Measurements from ENCODE around the gene ARMC2. TPM values are rescaled to one million over a fixed set of nuclear protein-coding genes. Genes with fewer than 3 reads are reported as not detected.
"Not testable (repeated sequence)": the region's sequence is repeated elsewhere in the genome, so short reads cannot be mapped to it uniquely, and the experiment has no call there.

ARMC2 gene
- total RNA-seq, 2 experiments from 2014 or later = 10.0 to 10.2 TPM

GRCh38 chr6:108875161-108875555, 26.9 kb downstream of the ARMC2 start:
- ChIA-PET POLR2A (interaction anchor here (0.6 kb wide), 1 partner anchor 29 kb away, joined by 4 read pairs; no protein-coding TSS in a partner anchor), CTCF (interaction anchor here (0.6 to 0.9 kb wide), 2 partner anchors 9 to 133 kb away, joined by 3 read pairs; no protein-coding TSS in a partner anchor)
- Mint-ChIP-seq H3K36me3 (ENCODE audit: low read depth) (peaks cover 64% of the 10 kb centered on the region), H3K9me3 (peaks cover 12% of the 10 kb centered on the region), H3K4me1 (peaks cover 66% of the 10 kb centered on the region), H3K4me3 (peak overlapping the region; percentile 57), H3K27me3 (peaks cover 3% of the 10 kb centered on the region), H3K27ac (peak overlapping the region; percentile 94)
- DNase-seq = no peak

GRCh38 chr6:108877046-108877751, 29.0 kb downstream of the ARMC2 start:
- POLR2A ChIA-PET = no interaction called here
- Mint-ChIP-seq H3K4me1 (peaks cover 57% of the 10 kb centered on the region), H3K27ac (no peak overlapping the region), H3K27me3 (peaks cover 8% of the 10 kb centered on the region), H3K36me3 (ENCODE audit: low read depth) (peaks cover 65% of the 10 kb centered on the region), H3K4me3 (no peak overlapping the region), H3K9me3 (peaks cover 20% of the 10 kb centered on the region)
- DNase-seq = no peak
- CTCF ChIA-PET = interaction anchor here (1.0 to 1.1 kb wide), 2 partner anchors 25 to 39 kb away, joined by 3 read pairs; no protein-coding TSS in a partner anchor

- POLR2A ChIA-PET = no interaction called here
- Mint-ChIP-seq H3K27ac (no peak overlapping the region), H3K4me1 (peaks cover 51% of the 10 kb centered on the region)
Observed at GRCh38 chr6:108878942-108879341, 30.7 kb downstream of the ARMC2 start.

GRCh38 chr6:108883172-108883571, 35.0 kb downstream of the ARMC2 start:
- Mint-ChIP-seq H3K4me1 (peaks cover 30% of the 10 kb centered on the region), H3K27ac (peak overlapping the region; percentile 48), H3K36me3 (ENCODE audit: low read depth) (peaks cover 48% of the 10 kb centered on the region), H3K9me3 (peaks cover 23% of the 10 kb centered on the region), H3K4me3 (no peak overlapping the region), H3K27me3 (peaks cover 13% of the 10 kb centered on the region)
- POLR2A ChIA-PET = no interaction called here
- CTCF ChIA-PET = interaction anchor here (1.2 to 1.4 kb wide), 2 partner anchors 32 to 39 kb away, joined by 3 read pairs; no protein-coding TSS in a partner anchor
- no peak for DNase-seq

More at GRCh38 chr6:108878942-108879341, 30.7 kb downstream of the ARMC2 start:
- no peak overlapping the region for H3K4me3 Mint-ChIP-seq
- peaks cover 66% of the 10 kb centered on the region for H3K36me3 Mint-ChIP-seq (ENCODE audit: low read depth)
- CTCF ChIA-PET = no interaction called here
- DNase-seq = no peak
- peaks cover 28% of the 10 kb centered on the region for H3K9me3 Mint-ChIP-seq
- H3K27me3 Mint-ChIP-seq = peaks cover 8% of the 10 kb centered on the region

- Mint-ChIP-seq H3K36me3 (ENCODE audit: low read depth) (peaks cover 38% of the 10 kb centered on the region), H3K9me3 (peaks cover 21% of the 10 kb centered on the region), H3K4me1 (peaks cover 30% of the 10 kb centered on the region), H3K4me3 (no peak overlapping the region), H3K27ac (no peak overlapping the region), H3K27me3 (peaks cover 14% of the 10 kb centered on the region)
- DNase-seq = no peak
- ChIA-PET CTCF (interaction anchor here (1.0 to 1.2 kb wide), 2 partner anchors 18 to 313 kb away, joined by 3 read pairs; no protein-coding TSS in a partner anchor), POLR2A (no interaction called here)
Observed at GRCh38 chr6:108884211-108885059, 36.2 kb downstream of the ARMC2 start.

GRCh38 chr6:108888052-108888451, 39.8 kb downstream of the ARMC2 start:
- Mint-ChIP-seq H3K4me3 (no peak overlapping the region), H3K9me3 (peaks cover 3% of the 10 kb centered on the region), H3K36me3 (ENCODE audit: low read depth) (peaks cover 11% of the 10 kb centered on the region), H3K27ac (no peak overlapping the region), H3K4me1 (peaks cover 13% of the 10 kb centered on the region), H3K27me3 (peaks cover 20% of the 10 kb centered on the region)
- ChIA-PET CTCF (no interaction called here), POLR2A (no interaction called here)
- DNase-seq = no peak

GRCh38 chr6:108888745-108889144, 40.5 kb downstream of the ARMC2 start:
- ChIA-PET POLR2A (no interaction called here), CTCF (no interaction called here)
- no peak for DNase-seq
- no peaks in the 10 kb centered on the region for H3K9me3 Mint-ChIP-seq
- H3K4me1 Mint-ChIP-seq = peaks cover 12% of the 10 kb centered on the region
- peaks cover 20% of the 10 kb centered on the region for H3K27me3 Mint-ChIP-seq
- no peak overlapping the region for H3K27ac Mint-ChIP-seq
- H3K36me3 Mint-ChIP-seq (ENCODE audit: low read depth) = peaks cover 8% of the 10 kb centered on the region
- no peak overlapping the region for H3K4me3 Mint-ChIP-seq

- H3K36me3 Mint-ChIP-seq (ENCODE audit: low read depth); DNase-seq; H3K27ac Mint-ChIP-seq; H3K4me3 Mint-ChIP-seq; H3K9me3 Mint-ChIP-seq; POLR2A ChIA-PET: not testable (repeated sequence)
- CTCF ChIA-PET = interaction anchor here (0.6 kb wide), 1 partner anchor 81 kb away, joined by 3 read pairs; no protein-coding TSS in a partner anchor
- Mint-ChIP-seq H3K4me1 (peaks cover 11% of the 10 kb centered on the region), H3K27me3 (peaks cover 14% of the 10 kb centered on the region)
Observed at GRCh38 chr6:108890898-108891297, 42.7 kb downstream of the ARMC2 start.

- H3K27me3 Mint-ChIP-seq = peaks cover 14% of the 10 kb centered on the region
- DNase-seq = peak; percentile 29
- POLR2A ChIA-PET = no interaction called here
- H3K9me3 Mint-ChIP-seq = peaks cover 1% of the 10 kb centered on the region
- H3K4me1 Mint-ChIP-seq = peaks cover 37% of the 10 kb centered on the region
- CTCF ChIA-PET = interaction anchor here (1.4 kb wide), 1 partner anchor 354 kb away, joined by 3 read pairs; no protein-coding TSS in a partner anchor
- H3K4me3 Mint-ChIP-seq = no peak overlapping the region
- peaks cover 12% of the 10 kb centered on the region for H3K36me3 Mint-ChIP-seq (ENCODE audit: low read depth)
- H3K27ac Mint-ChIP-seq = peak overlapping the region; percentile 38
Observed at GRCh38 chr6:108895571-108895970, 47.3 kb downstream of the ARMC2 start.

GRCh38 chr6:108896111-108896661, 48.0 kb downstream of the ARMC2 start:
- ChIA-PET CTCF (interaction anchor here (1.0 to 1.4 kb wide), 2 partner anchors 163 to 354 kb away, joined by 3 read pairs; no protein-coding TSS in a partner anchor), POLR2A (interaction anchor here (0.6 kb wide), 1 partner anchor 91 kb away, joined by 3 read pairs; no protein-coding TSS in a partner anchor)
- Mint-ChIP-seq H3K9me3 (peaks cover 4% of the 10 kb centered on the region), H3K36me3 (ENCODE audit: low read depth) (peaks cover 15% of the 10 kb centered on the region), H3K27me3 (peaks cover 10% of the 10 kb centered on the region), H3K4me1 (peaks cover 40% of the 10 kb centered on the region), H3K27ac (peak overlapping the region; percentile 95), H3K4me3 (peak overlapping the region; percentile 42)
- peak; percentile 30 for DNase-seq

- POLR2A ChIA-PET = no interaction called here
- CTCF ChIA-PET = interaction anchor here (1.0 kb wide), 1 partner anchor 162 kb away, joined by 3 read pairs; no protein-coding TSS in a partner anchor
- Mint-ChIP-seq H3K27me3 (peaks cover 2% of the 10 kb centered on the region), H3K4me1 (peaks cover 48% of the 10 kb centered on the region), H3K4me3 (no peak overlapping the region), H3K36me3 (ENCODE audit: low read depth) (peaks cover 23% of the 10 kb centered on the region), H3K27ac (peak overlapping the region; percentile 19), H3K9me3 (peaks cover 6% of the 10 kb centered on the region)
- no peak for DNase-seq
Observed at GRCh38 chr6:108897371-108897770, 49.1 kb downstream of the ARMC2 start.

GRCh38 chr6:108902382-108902792, 54.2 kb downstream of the ARMC2 start:
- Mint-ChIP-seq H3K4me1 (peaks cover 34% of the 10 kb centered on the region), H3K27ac (peak overlapping the region; percentile 83), H3K27me3 (peaks cover 4% of the 10 kb centered on the region), H3K9me3 (peaks cover 6% of the 10 kb centered on the region), H3K4me3 (no peak overlapping the region), H3K36me3 (ENCODE audit: low read depth) (peaks cover 27% of the 10 kb centered on the region)
- ChIA-PET POLR2A (interaction anchor here (1.0 kb wide), 1 partner anchor 25 kb away, joined by 4 read pairs; no protein-coding TSS in a partner anchor), CTCF (interaction anchor here (0.7 to 1.5 kb wide), 6 partner anchors 9 to 295 kb away, joined by 3 to 5 read pairs (median 3); no protein-coding TSS in a partner anchor)
- DNase-seq = no peak

All from activated CD4-positive, alpha-beta T cell treated with anti-CD3 and anti-CD28 coated beads, Interleukin-2, amount 10 ng/mL, durations not matched to agents 7 days and 5 days (primary cell).